ENCODE results near the gene DDX39B. TPM values are rescaled to one million over a fixed set of nuclear protein-coding genes. Genes with fewer than 3 reads are reported as not detected.

Gene DDX39B
- total and polyA plus RNA-seq, 2 donors (not counting 3 experiments of a cell fraction or from before 2014, with no cell fraction given): 453 to 766 TPM

GRCh38 chr6:31576897-31577578 is 35.2 kb upstream of the DDX39B start:
- Histone ChIP-seq H3K9ac (replicated peaks; ENCODE audit: extremely low read depth, insufficient read depth, low read length) (no peak overlapping the region), H3K4me1 (ENCODE audit: control insufficient read depth, extremely low read depth, insufficient read depth, low read length) (peaks cover 12% of the 10 kb centered on the region), H3K36me3 (ENCODE audit: control insufficient read depth in 2 of 2, extremely low read depth in 1 of 2, insufficient read depth in 2 of 2, low read length in 2 of 2) (no peaks in the 10 kb centered on the region), H4K20me1 (replicated peaks; ENCODE audit: control insufficient read depth, extremely low read depth, insufficient read depth, low read length) (no peaks in the 10 kb centered on the region), H2AFZ (ENCODE audit: low read depth, low read length) (no peak overlapping the region), H3K79me2 (ENCODE audit: control insufficient read depth, insufficient read depth, low read length) (peaks cover 9% of the 10 kb centered on the region), H3K4me2 (ENCODE audit: insufficient read depth, low read length) (no peak overlapping the region), H3K27me3 (ENCODE audit: control insufficient read depth in 2 of 2, insufficient read depth in 2 of 2, low read length in 2 of 2) (no peaks in the 10 kb centered on the region), H3K27ac (ENCODE audit: insufficient read depth, low read depth, low read length) (no peak overlapping the region), H3K4me3 (replicated peaks in 1 of 3; ENCODE audit: insufficient read depth in 1 of 3, low read depth in 1 of 3, low read length in 3 of 3) (no peak overlapping the region), H3K9me3 (replicated peaks; ENCODE audit: control insufficient read depth, insufficient read depth, low read length) (no peaks in the 10 kb centered on the region), H3K9me1 (replicated peaks; ENCODE audit: control insufficient read depth, extremely low read depth, insufficient read depth, low read length) (no peaks in the 10 kb centered on the region)
- FAIRE-seq: no peak
- DNase-seq (ENCODE audit: low read depth, low spot score): no peak
- dilution Hi-C loops (cut with MboI; ENCODE audit: extremely low pct_ligation_motif_present, low sequenced_read_pairs) (no loop called here), intact Hi-C loops (cut with micrococcal nuclease) (no loop called here)
- BruUV-seq (replicated peaks): no TSS peak
- ChIA-PET CTCF (interaction anchor here (4.2 to 32.6 kb wide), 3 partner anchors 9 to 21 kb away, joined by 16 to 1517 read pairs (median 286); partner anchors contain the start of genes ATP6V1G2, DDX39B, LST1 and NCR3), POLR2A (no interaction called here)
- TF ChIP-seq JUN (IDR thresholded peaks at IDR 0.05; ENCODE audit: borderline replicate concordance, insufficient read depth, insufficient read length, low read depth): no peak
- no peak for TF ChIP-seq POLR2A (IDR thresholded peaks at IDR 0.05; ENCODE audit: low read depth, low read length)
- TF ChIP-seq MYC (IDR thresholded peaks at IDR 0.05; ENCODE audit: low read depth, low read length): no peak
- TF ChIP-seq MAX (IDR thresholded peaks at IDR 0.05; ENCODE audit: insufficient read depth, insufficient read length): no peak

DNA sequence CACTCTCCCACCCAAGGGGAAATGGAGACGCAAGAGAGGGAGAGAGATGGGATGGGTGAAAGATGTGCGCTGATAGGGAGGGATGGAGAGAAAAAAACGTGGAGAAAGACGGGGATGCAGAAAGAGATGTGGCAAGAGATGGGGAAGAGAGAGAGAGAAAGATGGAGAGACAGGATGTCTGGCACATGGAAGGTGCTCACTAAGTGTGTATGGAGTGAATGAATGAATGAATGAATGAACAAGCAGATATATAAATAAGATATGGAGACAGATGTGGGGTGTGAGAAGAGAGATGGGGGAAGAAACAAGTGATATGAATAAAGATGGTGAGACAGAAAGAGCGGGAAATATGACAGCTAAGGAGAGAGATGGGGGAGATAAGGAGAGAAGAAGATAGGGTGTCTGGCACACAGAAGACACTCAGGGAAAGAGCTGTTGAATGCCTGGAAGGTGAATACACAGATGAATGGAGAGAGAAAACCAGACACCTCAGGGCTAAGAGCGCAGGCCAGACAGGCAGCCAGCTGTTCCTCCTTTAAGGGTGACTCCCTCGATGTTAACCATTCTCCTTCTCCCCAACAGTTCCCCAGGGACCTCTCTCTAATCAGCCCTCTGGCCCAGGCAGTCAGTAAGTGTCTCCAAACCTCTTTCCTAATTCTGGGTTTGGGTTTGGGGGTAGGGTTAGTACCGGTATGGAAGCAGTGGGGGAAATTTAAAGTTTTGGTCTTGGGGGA is 34.3 kb upstream of the DDX39B start:
- BruUV-seq (replicated peaks): no TSS peak
- Histone ChIP-seq H3K27me3 (ENCODE audit: control insufficient read depth in 2 of 2, insufficient read depth in 2 of 2, low read length in 2 of 2) (no peaks in the 10 kb centered on the region), H3K9ac (replicated peaks; ENCODE audit: extremely low read depth, insufficient read depth, low read length) (no peak overlapping the region), H4K20me1 (replicated peaks; ENCODE audit: control insufficient read depth, extremely low read depth, insufficient read depth, low read length) (no peaks in the 10 kb centered on the region), H3K36me3 (ENCODE audit: control insufficient read depth in 2 of 2, extremely low read depth in 1 of 2, insufficient read depth in 2 of 2, low read length in 2 of 2) (no peaks in the 10 kb centered on the region), H3K27ac (ENCODE audit: insufficient read depth, low read depth, low read length) (no peak overlapping the region), H2AFZ (ENCODE audit: low read depth, low read length) (no peak overlapping the region), H3K4me3 (replicated peaks in 1 of 3; ENCODE audit: insufficient read depth in 1 of 3, low read depth in 1 of 3, low read length in 3 of 3) (no peak overlapping the region), H3K4me1 (ENCODE audit: control insufficient read depth, extremely low read depth, insufficient read depth, low read length) (peaks cover 6% of the 10 kb centered on the region), H3K79me2 (ENCODE audit: control insufficient read depth, insufficient read depth, low read length) (peaks cover under 1% of the 10 kb centered on the region), H3K4me2 (ENCODE audit: insufficient read depth, low read length) (no peak overlapping the region), H3K9me3 (replicated peaks; ENCODE audit: control insufficient read depth, insufficient read depth, low read length) (no peaks in the 10 kb centered on the region), H3K9me1 (replicated peaks; ENCODE audit: control insufficient read depth, extremely low read depth, insufficient read depth, low read length) (no peaks in the 10 kb centered on the region)
- ChIA-PET CTCF (interaction anchor here (4.2 to 32.6 kb wide), 3 partner anchors 10 to 20 kb away, joined by 16 to 1517 read pairs (median 286); partner anchors contain the start of genes ATP6V1G2, DDX39B, LST1 and NCR3), POLR2A (no interaction called here)
- TF ChIP-seq MAX (IDR thresholded peaks at IDR 0.05; ENCODE audit: insufficient read depth, insufficient read length) (no peak), FOS (IDR thresholded peaks at IDR 0.05; ENCODE audit: borderline replicate concordance, insufficient read depth, low read length) (no peak), GATA2 (IDR thresholded peaks at IDR 0.05; ENCODE audit: insufficient read depth, insufficient read length, low read depth, low read length) (no peak), POLR2AphosphoS5 (IDR thresholded peaks at IDR 0.05; ENCODE audit: insufficient read depth, low read depth, low read length) (no peak), POLR2A (IDR thresholded peaks at IDR 0.05; ENCODE audit: low read depth, low read length) (no peak), EZH2 (IDR thresholded peaks at IDR 0.05; ENCODE audit: borderline replicate concordance, low read depth, low read length, severe bottlenecking) (no peak), JUN (IDR thresholded peaks at IDR 0.05; ENCODE audit: borderline replicate concordance, insufficient read depth, insufficient read length, low read depth) (no peak), CTCF (IDR thresholded peaks at IDR 0.05; ENCODE audit: extremely low read depth in 1 of 2, insufficient read depth in 1 of 2, low read depth in 1 of 2, low read length in 2 of 2) (no peak), MYC (IDR thresholded peaks at IDR 0.05; ENCODE audit: low read depth, low read length) (no peak)
- dilution Hi-C loops (cut with MboI; ENCODE audit: extremely low pct_ligation_motif_present, low sequenced_read_pairs) (no loop called here), intact Hi-C loops (cut with micrococcal nuclease) (no loop called here)
- DNase-seq (ENCODE audit: low read depth, low spot score): no peak
- FAIRE-seq: no peak

Data from endothelial cell of umbilical vein (primary cell).